PC-3 (cell line): Measurements from ENCODE around the gene RARS1.

Experiments used
- EZH2 ChIP-seq: fragments of 300-600 bp; sonication (generic); IDR thresholded peaks from one replicate; pipeline ENCODE4 v1.6.1; 2017; ENCODE audit warnings: antibody characterized with exemption, mild to moderate bottlenecking, low read length; ENCODE audit not compliant: unreplicated experiment
- EZH2phosphoT487 ChIP-seq: fragments of 300-600 bp; sonication (generic); IDR thresholded peaks from 2 replicates; pipeline ENCODE4 v1.6.1; 2018; ENCODE audit warnings: mild to moderate bottlenecking, antibody characterized with exemption, low read length, borderline replicate concordance

- TF ChIP-seq EZH2 (no peak), EZH2phosphoT487 (no peak)
Measured at GRCh38 chr5:168502563-168503237, 16.4 kb downstream of the RARS1 start.
